Calu3 (cell line): Measurements from ENCODE around the gene ARPC1A. TPM values are rescaled to one million over a fixed set of nuclear protein-coding genes. Genes with fewer than 3 reads are reported as not detected.
A peak's percentile ranks its signal among the peaks of the same experiment; 100 is the strongest.
"Not testable (repeated sequence)": the region's sequence is repeated elsewhere in the genome, so short reads cannot be mapped to it uniquely, and the experiment has no call there.

Experiments
- BruUV-seq: library from RNA; stranded (reverse); fragments of 400-500 nt; replicated peaks from 2 replicates; lab custom pipeline; 2021; lab: Mats Ljungman, UMichigan
- CTCF ChIA-PET: fragments of 300-600 bp; sonication (Branson Sonifier 250); formaldehyde crosslinking; loops from one replicate; lab custom pipeline; 2022; ENCODE audit warnings: antibody characterized with exemption; lab: Charles Lee
- DNase-seq: peaks from one replicate; pipeline ENCODE4 v3.0.0; 2022
- H3K27ac Mint-ChIP-seq: one replicate; pipeline ENCODE4 v1.8.0; 2022; ENCODE audit warnings: mixed read lengths; ENCODE audit not compliant: unreplicated experiment
- H3K27me3 Mint-ChIP-seq: one replicate; pipeline ENCODE4 v1.8.0; 2022; ENCODE audit warnings: mixed read lengths; ENCODE audit not compliant: unreplicated experiment
- H3K36me3 Mint-ChIP-seq: one replicate; pipeline ENCODE4 v1.8.0; 2022; ENCODE audit warnings: mild to moderate bottlenecking, moderate library complexity, mixed read lengths; ENCODE audit not compliant: insufficient read depth, unreplicated experiment
- H3K4me1 Mint-ChIP-seq: one replicate; pipeline ENCODE4 v1.8.0; 2022; ENCODE audit warnings: mild to moderate bottlenecking, low read depth, mixed read lengths; ENCODE audit not compliant: unreplicated experiment
- H3K4me3 Mint-ChIP-seq: one replicate; pipeline ENCODE4 v1.8.0; 2022; ENCODE audit warnings: mild to moderate bottlenecking, low read depth, moderate library complexity, mixed read lengths; ENCODE audit not compliant: unreplicated experiment
- H3K9me3 Mint-ChIP-seq: one replicate; pipeline ENCODE4 v1.8.0; 2022; ENCODE audit warnings: low read depth, mixed read lengths; ENCODE audit not compliant: unreplicated experiment
- intact Hi-C: fragments of 100-400 bp; cut with micrococcal nuclease; formaldehyde crosslinking; loops from one replicate; pipeline ENCODE4 v1.10.0; 2022; ENCODE audit not compliant: unreplicated experiment
- total RNA-seq: library from RNA; stranded (reverse); gene quantifications from 2 replicates; pipeline ENCODE4 v1.2.3, GENCODE V29; 2022
- TF ChIP-seq, protein P1 (sequence below): fragments of 200-600 bp; IDR thresholded peaks from one replicate; pipeline ENCODE4 v1.8.0; 2022; ENCODE audit warnings: antibody characterized with exemption; ENCODE audit not compliant: unreplicated experiment

Gene ARPC1A
- total RNA-seq, 1 experiment from 2014 or later: 146 TPM

- Mint-ChIP-seq H3K4me1 (peaks cover 28% of the 10 kb centered on the region), H3K9me3 (no peaks in the 10 kb centered on the region)
- CTCF ChIA-PET: no interaction called here
Observed at GRCh38 chr7:99324559-99324958, 1.1 kb upstream of the ARPC1A start.

DNA sequence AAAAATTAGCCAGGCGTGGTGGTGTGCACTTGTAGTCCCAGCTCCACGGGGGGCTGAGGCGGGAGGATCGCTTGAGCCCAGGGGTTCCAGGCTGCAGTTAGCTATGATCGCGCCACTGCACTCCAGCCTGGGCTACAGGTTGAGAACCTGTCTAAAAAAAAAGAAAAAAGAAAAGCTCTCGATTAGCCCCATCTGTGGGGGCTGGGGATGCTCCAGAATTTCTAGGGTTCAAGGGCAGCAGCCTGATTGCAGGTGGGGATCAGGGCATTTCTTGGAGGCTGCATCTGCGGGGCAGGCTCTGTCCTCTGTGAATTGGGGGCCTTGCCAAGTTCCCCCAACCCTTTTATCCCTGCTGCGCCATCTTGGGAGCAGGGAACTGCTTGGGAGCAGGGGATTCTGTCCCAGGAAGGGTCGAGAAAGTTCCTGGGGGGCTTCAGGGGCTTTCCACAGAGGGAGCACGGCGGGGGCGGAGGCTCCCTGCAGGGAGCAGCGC lies 651 bp upstream of the ARPC1A start:
- Mint-ChIP-seq H3K36me3 (peaks cover 34% of the 10 kb centered on the region), H3K4me1 (peaks cover 28% of the 10 kb centered on the region), H3K27ac (peak overlapping the region; percentile 71), H3K27me3 (no peaks in the 10 kb centered on the region), H3K4me3 (peak overlapping the region; percentile 73), H3K9me3 (no peaks in the 10 kb centered on the region)
- BruUV-seq: TSS peak; percentile 76
- intact Hi-C loops: no loop called here
- no peak for DNase-seq
- CTCF ChIA-PET: no interaction called here
- TF ChIP-seq, protein P1, sequence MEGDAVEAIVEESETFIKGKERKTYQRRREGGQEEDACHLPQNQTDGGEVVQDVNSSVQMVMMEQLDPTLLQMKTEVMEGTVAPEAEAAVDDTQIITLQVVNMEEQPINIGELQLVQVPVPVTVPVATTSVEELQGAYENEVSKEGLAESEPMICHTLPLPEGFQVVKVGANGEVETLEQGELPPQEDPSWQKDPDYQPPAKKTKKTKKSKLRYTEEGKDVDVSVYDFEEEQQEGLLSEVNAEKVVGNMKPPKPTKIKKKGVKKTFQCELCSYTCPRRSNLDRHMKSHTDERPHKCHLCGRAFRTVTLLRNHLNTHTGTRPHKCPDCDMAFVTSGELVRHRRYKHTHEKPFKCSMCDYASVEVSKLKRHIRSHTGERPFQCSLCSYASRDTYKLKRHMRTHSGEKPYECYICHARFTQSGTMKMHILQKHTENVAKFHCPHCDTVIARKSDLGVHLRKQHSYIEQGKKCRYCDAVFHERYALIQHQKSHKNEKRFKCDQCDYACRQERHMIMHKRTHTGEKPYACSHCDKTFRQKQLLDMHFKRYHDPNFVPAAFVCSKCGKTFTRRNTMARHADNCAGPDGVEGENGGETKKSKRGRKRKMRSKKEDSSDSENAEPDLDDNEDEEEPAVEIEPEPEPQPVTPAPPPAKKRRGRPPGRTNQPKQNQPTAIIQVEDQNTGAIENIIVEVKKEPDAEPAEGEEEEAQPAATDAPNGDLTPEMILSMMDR: no peak

More at GRCh38 chr7:99324559-99324958, 1.1 kb upstream of the ARPC1A start:
- intact Hi-C loops: no loop called here
- TF ChIP-seq, protein P1: no peak
- no TSS peak for BruUV-seq
- no peak for DNase-seq
- peak overlapping the region; percentile 73 for H3K4me3 Mint-ChIP-seq
- H3K36me3 Mint-ChIP-seq: peaks cover 34% of the 10 kb centered on the region
- H3K27ac Mint-ChIP-seq: no peak overlapping the region
- H3K27me3 Mint-ChIP-seq: no peaks in the 10 kb centered on the region

DNA sequence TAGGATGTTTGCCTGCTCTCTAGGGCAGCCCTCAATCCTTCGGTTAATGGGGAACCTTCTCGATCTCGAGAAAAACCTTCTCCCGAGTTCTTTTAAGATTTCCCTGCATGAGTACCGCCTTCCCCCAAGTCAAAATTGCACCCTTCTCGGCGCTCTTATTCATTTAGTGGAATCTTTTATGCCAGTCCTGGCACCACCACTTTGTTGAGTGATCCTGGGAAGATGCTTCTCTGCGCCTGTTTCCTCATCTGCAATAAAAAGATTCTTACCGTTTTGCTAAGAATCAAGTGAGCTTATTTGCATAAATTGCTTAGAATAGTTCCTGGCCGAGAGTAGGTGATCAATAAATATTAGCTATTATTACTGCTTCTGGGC lies 697 bp downstream of the ARPC1A start:
- H3K27ac Mint-ChIP-seq: peak overlapping the region; percentile 71
- peaks cover 17% of the 10 kb centered on the region for H3K4me1 Mint-ChIP-seq
- CTCF ChIA-PET: interaction anchor here (0.5 to 0.7 kb wide), 2 partner anchors 86 to 189 kb away, joined by 3 read pairs; no protein-coding TSS in a partner anchor
- TF ChIP-seq, protein P1: no peak
- no TSS peak for BruUV-seq
- no peaks in the 10 kb centered on the region for H3K27me3 Mint-ChIP-seq
- intact Hi-C loops: no loop called here
- no peak for DNase-seq
- peaks cover 39% of the 10 kb centered on the region for H3K36me3 Mint-ChIP-seq
- no peaks in the 10 kb centered on the region for H3K9me3 Mint-ChIP-seq
- peak overlapping the region; percentile 73 for H3K4me3 Mint-ChIP-seq

GRCh38 chr7:99330314-99330961 lies 4.7 kb downstream of the ARPC1A start:
- Mint-ChIP-seq H3K27ac (peak overlapping the region; percentile 92), H3K4me3 (peak overlapping the region; percentile 58), H3K36me3 (peaks cover 53% of the 10 kb centered on the region)
- DNase-seq: peak; percentile 45
- H3K4me1 Mint-ChIP-seq, intact Hi-C loops, H3K9me3 Mint-ChIP-seq, H3K27me3 Mint-ChIP-seq: not testable (repeated sequence)
- CTCF ChIA-PET: interaction anchor here (0.8 kb wide), 1 partner anchor 20 kb away, joined by 3 read pairs; no protein-coding TSS in a partner anchor
- BruUV-seq: TSS peak; percentile 95

- TF ChIP-seq, protein P1: no peak
- peaks cover 7% of the 10 kb centered on the region for H3K4me1 Mint-ChIP-seq
- H3K27me3 Mint-ChIP-seq: no peaks in the 10 kb centered on the region
- CTCF ChIA-PET: interaction anchor here (0.8 kb wide), 1 partner anchor 21 kb away, joined by 3 read pairs; no protein-coding TSS in a partner anchor
- H3K36me3 Mint-ChIP-seq: peaks cover 50% of the 10 kb centered on the region
- no peak for DNase-seq
- no peaks in the 10 kb centered on the region for H3K9me3 Mint-ChIP-seq
- H3K4me3 Mint-ChIP-seq: no peak overlapping the region
- intact Hi-C loops: no loop called here
- peak overlapping the region; percentile 92 for H3K27ac Mint-ChIP-seq
- no TSS peak for BruUV-seq
Observed at GRCh38 chr7:99331002-99331401, 5.3 kb downstream of the ARPC1A start.
